Uterus (tissue), 2 donors: ENCODE data around the gene TFPI.

Source experiments
- POLR2A ChIP-seq, 2 donors: fragments of 450-650 bp; IDR thresholded peaks; one replicate each; pipeline ENCODE4 v1.6.1; 2016; ENCODE audit warnings: antibody characterized with exemption in 2 of 2, mild to moderate bottlenecking in 1 of 2, moderate library complexity in 1 of 2
- TF ChIP-seq, protein P1 (sequence below), 4 experiments: fragments of 200-600 bp in 2 of 4; fragments of 450-650 bp in 2 of 4; sonication (generic) in 2 of 4; IDR thresholded peaks; one replicate each; pipeline ENCODE4 v1.5.1; 2016 to 2019; ENCODE audit warnings: antibody characterized with exemption in 4 of 4, mild to moderate bottlenecking in 2 of 4, moderate library complexity in 1 of 4

- TF ChIP-seq, protein P1, sequence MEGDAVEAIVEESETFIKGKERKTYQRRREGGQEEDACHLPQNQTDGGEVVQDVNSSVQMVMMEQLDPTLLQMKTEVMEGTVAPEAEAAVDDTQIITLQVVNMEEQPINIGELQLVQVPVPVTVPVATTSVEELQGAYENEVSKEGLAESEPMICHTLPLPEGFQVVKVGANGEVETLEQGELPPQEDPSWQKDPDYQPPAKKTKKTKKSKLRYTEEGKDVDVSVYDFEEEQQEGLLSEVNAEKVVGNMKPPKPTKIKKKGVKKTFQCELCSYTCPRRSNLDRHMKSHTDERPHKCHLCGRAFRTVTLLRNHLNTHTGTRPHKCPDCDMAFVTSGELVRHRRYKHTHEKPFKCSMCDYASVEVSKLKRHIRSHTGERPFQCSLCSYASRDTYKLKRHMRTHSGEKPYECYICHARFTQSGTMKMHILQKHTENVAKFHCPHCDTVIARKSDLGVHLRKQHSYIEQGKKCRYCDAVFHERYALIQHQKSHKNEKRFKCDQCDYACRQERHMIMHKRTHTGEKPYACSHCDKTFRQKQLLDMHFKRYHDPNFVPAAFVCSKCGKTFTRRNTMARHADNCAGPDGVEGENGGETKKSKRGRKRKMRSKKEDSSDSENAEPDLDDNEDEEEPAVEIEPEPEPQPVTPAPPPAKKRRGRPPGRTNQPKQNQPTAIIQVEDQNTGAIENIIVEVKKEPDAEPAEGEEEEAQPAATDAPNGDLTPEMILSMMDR (IDR thresholded peaks at IDR 0.05) = no peak
- TF ChIP-seq POLR2A (IDR thresholded peaks at IDR 0.05) = no peak
These were observed 58.9 kb downstream of the TFPI start for GRCh38 chr2:187495324-187495723.
